Progenitor cell of endocrine pancreas (in vitro differentiated cells): ENCODE measurements around the gene VPS45. TPM values are rescaled to one million over a fixed set of nuclear protein-coding genes. Genes with fewer than 3 reads are reported as not detected.

ENCODE experiments used
- DNase-seq: peaks from one replicate; pipeline ENCODE4 v3.0.0; 2021; ENCODE audit warnings: low spot score; ENCODE audit not compliant: unreplicated experiment
- H3K27ac Mint-ChIP-seq: 2 replicates; pipeline ENCODE4 v1.8.0; 2021; ENCODE audit warnings: mild to moderate bottlenecking, moderate library complexity, mixed read lengths
- H3K27me3 Mint-ChIP-seq: 2 replicates; pipeline ENCODE4 v1.8.0; 2021; ENCODE audit warnings: mixed read lengths
- H3K36me3 Mint-ChIP-seq: 2 replicates; pipeline ENCODE4 v1.8.0; 2022; ENCODE audit warnings: mixed read lengths; ENCODE audit not compliant: insufficient read depth
- H3K4me1 Mint-ChIP-seq: 2 replicates; pipeline ENCODE4 v1.8.0; 2021; ENCODE audit warnings: low read depth, mixed read lengths
- H3K4me3 Mint-ChIP-seq: 2 replicates; pipeline ENCODE4 v1.8.0; 2021; ENCODE audit warnings: low read depth, mild to moderate bottlenecking, moderate library complexity, mixed read lengths
- H3K9me3 Mint-ChIP-seq: 2 replicates; pipeline ENCODE4 v1.8.0; 2021; ENCODE audit warnings: low read depth, mixed read lengths
- CTCF ChIP-seq: fragments of 200-600 bp; sonication (generic); IDR thresholded peaks from one replicate; pipeline ENCODE4 v1.5.0; 2021; ENCODE audit warnings: antibody characterized with exemption, mild to moderate bottlenecking; ENCODE audit not compliant: unreplicated experiment
- total RNA-seq: library from RNA; stranded (reverse); gene quantifications from 2 replicates; pipeline ENCODE4 v1.2.1, GENCODE V29; 2021

VPS45 gene
- total RNA-seq, 1 donor from 2014 or later, result 53.0 TPM

DNA sequence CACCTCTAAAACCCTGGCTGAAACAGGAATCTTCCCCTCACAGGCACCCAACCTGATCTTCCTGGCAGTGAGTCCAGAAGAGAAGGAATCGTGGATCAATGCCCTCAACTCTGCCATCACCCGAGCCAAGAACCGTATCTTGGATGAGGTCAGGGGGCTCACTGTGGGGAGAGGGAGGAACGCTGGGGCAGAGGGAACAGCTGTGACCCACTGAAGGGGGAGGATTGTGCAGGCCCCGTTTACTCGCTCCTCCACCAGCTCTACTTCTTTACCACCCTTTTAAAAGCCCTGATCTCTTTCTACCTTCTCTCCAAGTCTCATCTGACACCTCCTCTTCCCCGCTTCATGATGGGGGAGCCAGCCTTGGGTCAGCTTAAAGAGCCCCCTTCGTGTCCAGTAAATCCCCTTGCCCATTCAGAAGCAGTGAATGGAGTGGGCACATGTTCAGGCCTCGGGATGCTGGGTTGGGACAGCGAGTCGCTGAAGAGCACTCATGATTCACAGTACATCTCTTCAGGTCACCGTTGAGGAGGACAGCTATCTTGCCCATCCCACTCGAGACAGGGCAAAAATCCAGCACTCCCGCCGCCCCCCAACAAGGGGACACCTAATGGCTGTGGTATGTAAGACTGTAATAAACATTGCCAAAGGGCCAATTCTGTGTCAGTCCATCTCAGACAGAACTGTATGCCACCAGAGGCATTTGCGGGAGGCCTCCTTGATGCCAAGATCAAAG, 89.5 kb downstream of the VPS45 start:
- no peaks in the 10 kb centered on the region for H3K9me3 Mint-ChIP-seq
- peaks cover 36% of the 10 kb centered on the region for H3K36me3 Mint-ChIP-seq
- no peaks in the 10 kb centered on the region for H3K27me3 Mint-ChIP-seq
- no peak overlapping the region for H3K4me3 Mint-ChIP-seq
- H3K27ac Mint-ChIP-seq, result no peak overlapping the region
- TF ChIP-seq CTCF, result no peak
- peaks cover 14% of the 10 kb centered on the region for H3K4me1 Mint-ChIP-seq
- no peak for DNase-seq

- DNase-seq, result no peak
- peaks cover 23% of the 10 kb centered on the region for H3K36me3 Mint-ChIP-seq
- peak overlapping the region; percentile 91 for H3K27ac Mint-ChIP-seq
- no peaks in the 10 kb centered on the region for H3K27me3 Mint-ChIP-seq
- no peak for TF ChIP-seq CTCF
- no peak overlapping the region for H3K4me3 Mint-ChIP-seq
- H3K4me1 Mint-ChIP-seq, result peaks cover 27% of the 10 kb centered on the region
- H3K9me3 Mint-ChIP-seq, result no peaks in the 10 kb centered on the region
Observed at GRCh38 chr1:150159550-150159949, 92.0 kb downstream of the VPS45 start.

DNA sequence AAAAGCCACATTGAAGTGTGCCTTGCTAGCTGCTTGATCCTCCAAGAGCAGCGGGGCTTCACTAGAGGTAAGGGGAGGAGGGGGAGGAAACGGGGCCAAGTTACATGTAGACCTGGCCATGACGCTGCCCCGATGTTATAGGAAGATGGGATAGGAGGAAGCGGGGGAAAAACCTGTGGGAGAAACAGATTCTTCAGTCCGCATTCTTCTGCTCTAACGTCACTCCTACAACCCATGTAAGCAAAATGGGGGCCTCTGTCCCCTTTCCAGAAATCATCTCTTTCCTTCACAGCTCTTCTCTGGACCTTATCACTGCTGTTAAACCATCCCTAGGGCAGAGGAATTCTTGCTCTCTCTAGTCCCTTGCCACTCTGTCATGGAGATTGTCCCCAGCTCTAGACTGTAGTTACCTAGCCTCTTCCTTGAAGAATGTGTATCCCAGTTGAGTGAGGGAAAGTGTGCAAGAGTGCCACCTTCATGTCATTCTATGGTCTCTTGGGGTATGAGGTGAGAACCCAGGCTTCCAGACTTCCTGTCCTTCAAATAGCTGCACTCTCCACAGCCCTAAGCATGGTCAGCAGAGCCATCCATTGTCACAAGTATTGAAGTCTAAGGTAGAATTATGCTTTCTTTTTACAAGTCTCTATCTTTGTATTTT, 93.5 kb downstream of the VPS45 start:
- Mint-ChIP-seq H3K36me3 (peaks cover 17% of the 10 kb centered on the region), H3K4me1 (peaks cover 41% of the 10 kb centered on the region), H3K27me3 (no peaks in the 10 kb centered on the region), H3K9me3 (no peaks in the 10 kb centered on the region), H3K4me3 (no peak overlapping the region), H3K27ac (peak overlapping the region; percentile 98)
- no peak for DNase-seq
- TF ChIP-seq CTCF, result no peak

DNA sequence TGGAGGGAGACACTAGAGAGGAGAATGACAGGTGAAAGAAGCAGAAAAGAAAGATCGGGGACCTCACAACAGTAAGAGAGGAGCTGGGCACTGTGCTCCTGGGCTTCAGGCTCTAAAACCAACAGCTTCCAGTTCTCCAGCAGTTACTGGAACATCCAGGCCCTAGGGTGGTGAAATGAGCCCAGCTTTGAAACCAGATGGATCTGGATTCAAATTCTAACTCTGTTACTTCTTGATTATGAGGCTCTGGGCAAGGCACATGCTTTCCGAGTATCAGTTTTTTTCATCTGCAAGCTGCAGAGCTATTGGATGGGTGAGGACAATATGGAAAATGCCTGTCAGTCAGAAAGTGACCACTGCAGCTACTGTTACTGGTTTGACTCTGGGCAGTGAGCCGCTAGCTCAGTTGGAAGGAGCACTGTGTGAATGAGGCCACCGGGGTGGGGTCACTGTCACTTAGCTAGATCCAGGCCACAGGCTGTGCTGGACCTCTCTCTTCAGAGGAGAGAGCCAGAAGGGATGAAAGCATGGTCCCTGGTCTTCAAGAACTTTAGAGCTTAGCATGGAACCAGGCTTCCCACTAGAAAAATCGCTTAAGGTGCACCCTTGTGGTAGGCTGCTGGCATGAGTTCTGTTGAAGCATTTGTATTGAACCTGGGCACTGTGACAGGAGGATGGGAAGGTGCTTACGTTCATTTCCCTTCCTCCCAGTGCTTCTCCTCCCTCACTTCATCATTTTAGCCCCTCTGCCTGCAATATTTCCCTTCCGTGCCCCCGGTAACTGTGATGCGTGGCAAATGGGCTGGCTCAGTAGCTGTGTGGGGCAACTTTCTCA, 94.4 kb downstream of the VPS45 start:
- Mint-ChIP-seq H3K27ac (peak overlapping the region; percentile 98), H3K36me3 (peaks cover 12% of the 10 kb centered on the region), H3K9me3 (no peaks in the 10 kb centered on the region), H3K27me3 (no peaks in the 10 kb centered on the region), H3K4me3 (peak overlapping the region; percentile 58), H3K4me1 (peaks cover 41% of the 10 kb centered on the region)
- no peak for DNase-seq
- TF ChIP-seq CTCF, result no peak

DNA sequence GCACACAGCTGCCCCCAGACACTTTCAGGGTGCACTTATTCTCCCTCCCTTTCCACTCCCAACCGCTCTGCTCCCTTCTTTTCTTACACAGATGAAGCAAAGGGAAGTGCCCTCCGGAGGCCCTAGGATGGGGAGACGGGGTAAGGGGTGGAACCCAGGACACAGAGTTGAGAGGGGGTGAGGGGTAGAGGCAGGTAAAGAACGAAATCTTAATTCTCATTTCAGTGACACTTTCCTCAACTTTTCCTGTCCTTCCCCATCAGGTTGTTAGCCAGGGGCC, 94.9 kb downstream of the VPS45 start:
- Mint-ChIP-seq H3K9me3 (no peaks in the 10 kb centered on the region), H3K36me3 (peaks cover 10% of the 10 kb centered on the region), H3K4me3 (peak overlapping the region; percentile 58), H3K27me3 (no peaks in the 10 kb centered on the region), H3K27ac (peak overlapping the region; percentile 98), H3K4me1 (peaks cover 41% of the 10 kb centered on the region)
- no peak for TF ChIP-seq CTCF
- no peak for DNase-seq
